Measurements from ENCODE around the gene SYT1. TPM values are rescaled to one million over a fixed set of nuclear protein-coding genes. Genes with fewer than 3 reads are reported as not detected.
A peak's percentile ranks its signal among the peaks of the same experiment; 100 is the strongest.
"Not testable (repeated sequence)": the region's sequence is repeated elsewhere in the genome, so short reads cannot be mapped to it uniquely, and the experiment has no call there.

The SYT1 gene
- 16.4 TPM for polyA plus RNA-seq (2013, experiment 1 of 4)
- polyA plus RNA-seq (2013, experiment 2 of 4): 20.2 TPM
- polyA plus RNA-seq (2013, experiment 3 of 4): 13.9 TPM
- 18.8 TPM for polyA plus RNA-seq (2013, experiment 4 of 4)

- Histone ChIP-seq H3K36me3 (ENCODE audit: control insufficient read depth, insufficient read depth, low read length) (no peaks in the 10 kb centered on the region), H3K4me3 (ENCODE audit: insufficient read depth, low read depth, low read length) (peak within 1 kb of the TSS; percentile 83), H3K27ac (ENCODE audit: insufficient read depth, low read depth, low read length, poor library complexity, severe bottlenecking) (peak within 1 kb of the TSS; percentile 62), H3K9me3 (ENCODE audit: control insufficient read depth, low read length) (no peaks in the 10 kb centered on the region), H3K27me3 (ENCODE audit: control insufficient read depth, insufficient read depth, low read length, poor library complexity, severe bottlenecking) (no peaks in the 10 kb centered on the region), H3K4me1 (ENCODE audit: control insufficient read depth, insufficient read depth, low read length) (no peaks in the 10 kb centered on the region)
- 0% methylated on average over 18 to 19 of the region's 19 CpGs for WGBS, 2 experiments
Measured at GRCh38 chr12:78864403-78864869, at the start of gene SYT1. Gene SYT1, plus strand, starts transcription at chr12:78864774.

GRCh38 chr12:78818487-78818886, 46.1 kb upstream of the SYT1 start:
- 48% methylated on average over 5 of the region's 5 CpGs for WGBS, 2 experiments
- H3K27ac ChIP-seq (ENCODE audit: insufficient read depth, low read depth, low read length, poor library complexity, severe bottlenecking): no peak overlapping the region
- H3K27me3 ChIP-seq (ENCODE audit: control insufficient read depth, insufficient read depth, low read length, poor library complexity, severe bottlenecking): no peaks in the 10 kb centered on the region
- no peak overlapping the region for H3K4me3 ChIP-seq (ENCODE audit: insufficient read depth, low read depth, low read length)
- H3K36me3 ChIP-seq (ENCODE audit: control insufficient read depth, insufficient read depth, low read length): no peaks in the 10 kb centered on the region
- H3K9me3 ChIP-seq (ENCODE audit: control insufficient read depth, low read length): no peaks in the 10 kb centered on the region
- H3K4me1 ChIP-seq (ENCODE audit: control insufficient read depth, insufficient read depth, low read length): no peaks in the 10 kb centered on the region

DNA sequence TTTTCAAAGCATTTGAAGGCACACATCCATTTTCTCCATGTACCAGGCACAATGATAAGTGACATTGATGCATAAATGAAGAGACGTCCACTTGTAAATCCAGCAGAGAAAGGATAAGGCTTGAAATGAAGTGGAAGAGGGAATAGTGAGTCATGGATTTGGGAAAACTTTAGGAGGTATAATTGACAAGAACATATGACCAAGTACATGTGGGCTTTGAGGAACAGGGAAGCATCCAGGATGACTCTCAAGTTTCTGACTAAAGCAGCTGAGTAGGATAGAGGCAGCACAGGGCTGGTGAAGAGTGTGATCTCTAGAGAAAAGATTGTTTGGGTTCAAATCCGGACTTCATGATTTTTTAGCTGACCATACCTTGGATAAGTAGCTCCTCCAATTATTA, 43.6 kb upstream of the SYT1 start:
- Histone ChIP-seq H3K27ac (ENCODE audit: insufficient read depth, low read depth, low read length, poor library complexity, severe bottlenecking) (no peak overlapping the region), H3K4me3 (ENCODE audit: insufficient read depth, low read depth, low read length) (no peak overlapping the region)
- WGBS, 2 experiments: 82 to 93% methylated on average over 2 of the region's 2 CpGs

DNA sequence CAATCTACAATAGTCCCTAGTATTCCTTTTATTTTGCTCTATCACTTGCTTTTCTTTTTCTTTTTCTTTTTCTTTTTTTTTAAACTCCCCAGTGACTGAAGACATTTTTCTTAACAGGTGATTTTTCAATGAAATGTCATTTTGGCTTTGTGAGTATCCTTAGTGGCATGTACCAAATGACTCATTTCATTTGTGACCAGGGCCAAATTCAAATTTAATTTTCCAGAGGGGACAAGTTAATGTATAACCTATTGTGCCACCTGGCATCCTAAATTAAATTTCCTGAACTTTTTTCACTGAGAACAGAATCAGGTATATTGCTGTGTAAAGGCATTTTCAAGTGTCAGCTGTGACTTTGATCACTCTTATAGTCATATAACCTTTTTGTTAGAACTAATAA, 39.7 kb upstream of the SYT1 start:
- Histone ChIP-seq H3K4me3 (ENCODE audit: insufficient read depth, low read depth, low read length) (no peak overlapping the region), H3K9me3 (ENCODE audit: control insufficient read depth, low read length) (peaks cover 2% of the 10 kb centered on the region), H3K4me1 (ENCODE audit: control insufficient read depth, insufficient read depth, low read length) (no peaks in the 10 kb centered on the region), H3K27ac (ENCODE audit: insufficient read depth, low read depth, low read length, poor library complexity, severe bottlenecking) (no peak overlapping the region), H3K27me3 (ENCODE audit: control insufficient read depth, insufficient read depth, low read length, poor library complexity, severe bottlenecking) (no peaks in the 10 kb centered on the region), H3K36me3 (ENCODE audit: control insufficient read depth, insufficient read depth, low read length) (no peaks in the 10 kb centered on the region)

More for the DNA sequence above, 43.6 kb upstream of the SYT1 start:
- H3K4me1 ChIP-seq (ENCODE audit: control insufficient read depth, insufficient read depth, low read length): no peaks in the 10 kb centered on the region
- H3K36me3 ChIP-seq (ENCODE audit: control insufficient read depth, insufficient read depth, low read length): no peaks in the 10 kb centered on the region
- H3K27me3 ChIP-seq (ENCODE audit: control insufficient read depth, insufficient read depth, low read length, poor library complexity, severe bottlenecking): no peaks in the 10 kb centered on the region
- no peaks in the 10 kb centered on the region for H3K9me3 ChIP-seq (ENCODE audit: control insufficient read depth, low read length)

GRCh38 chr12:78829690-78830089, 34.9 kb upstream of the SYT1 start:
- no peak overlapping the region for H3K4me3 ChIP-seq (ENCODE audit: insufficient read depth, low read depth, low read length)
- no peaks in the 10 kb centered on the region for H3K36me3 ChIP-seq (ENCODE audit: control insufficient read depth, insufficient read depth, low read length)
- peaks cover 2% of the 10 kb centered on the region for H3K9me3 ChIP-seq (ENCODE audit: control insufficient read depth, low read length)
- no peak overlapping the region for H3K27ac ChIP-seq (ENCODE audit: insufficient read depth, low read depth, low read length, poor library complexity, severe bottlenecking)
- H3K27me3 ChIP-seq (ENCODE audit: control insufficient read depth, insufficient read depth, low read length, poor library complexity, severe bottlenecking): no peaks in the 10 kb centered on the region
- 81 to 94% methylated on average over 2 of the region's 2 CpGs for WGBS, 2 experiments
- H3K4me1 ChIP-seq (ENCODE audit: control insufficient read depth, insufficient read depth, low read length): no peaks in the 10 kb centered on the region

GRCh38 chr12:78835493-78835892, 29.1 kb upstream of the SYT1 start:
- 87 to 91% methylated on average over 5 of the region's 6 CpGs for WGBS, 2 experiments
- H3K27ac ChIP-seq (ENCODE audit: insufficient read depth, low read depth, low read length, poor library complexity, severe bottlenecking): no peak overlapping the region
- no peaks in the 10 kb centered on the region for H3K4me1 ChIP-seq (ENCODE audit: control insufficient read depth, insufficient read depth, low read length)
- no peaks in the 10 kb centered on the region for H3K36me3 ChIP-seq (ENCODE audit: control insufficient read depth, insufficient read depth, low read length)
- H3K4me3 ChIP-seq (ENCODE audit: insufficient read depth, low read depth, low read length): no peak overlapping the region
- no peaks in the 10 kb centered on the region for H3K27me3 ChIP-seq (ENCODE audit: control insufficient read depth, insufficient read depth, low read length, poor library complexity, severe bottlenecking)
- no peaks in the 10 kb centered on the region for H3K9me3 ChIP-seq (ENCODE audit: control insufficient read depth, low read length)

DNA sequence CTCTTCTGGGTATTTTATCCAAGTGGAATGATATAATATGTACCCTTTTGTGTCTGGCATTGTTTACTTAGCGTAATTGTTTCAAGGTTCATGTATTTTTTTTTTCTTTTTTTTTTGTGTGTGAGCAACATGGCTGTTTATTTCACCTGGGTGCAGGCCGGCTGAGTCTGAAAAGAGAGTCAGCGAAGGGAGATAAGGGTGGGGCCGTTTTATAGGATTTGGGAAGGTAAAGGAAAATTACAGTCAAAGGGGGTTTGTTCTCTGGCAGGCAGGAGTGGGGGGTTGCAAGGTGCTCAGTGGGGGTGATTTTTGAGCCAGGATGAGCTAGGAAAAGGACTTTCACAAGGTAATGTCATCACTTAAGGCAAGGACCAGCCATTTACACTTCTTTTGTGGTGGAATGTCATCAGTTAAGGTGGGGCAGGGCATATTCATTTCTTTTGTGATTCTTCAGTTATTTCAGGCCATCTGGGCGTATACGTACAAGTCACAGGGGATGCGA, 24.0 kb upstream of the SYT1 start:
- H3K4me1 ChIP-seq (ENCODE audit: control insufficient read depth, insufficient read depth, low read length); H3K27ac ChIP-seq (ENCODE audit: insufficient read depth, low read depth, low read length, poor library complexity, severe bottlenecking); H3K9me3 ChIP-seq (ENCODE audit: control insufficient read depth, low read length); H3K27me3 ChIP-seq (ENCODE audit: control insufficient read depth, insufficient read depth, low read length, poor library complexity, severe bottlenecking); H3K4me3 ChIP-seq (ENCODE audit: insufficient read depth, low read depth, low read length); H3K36me3 ChIP-seq (ENCODE audit: control insufficient read depth, insufficient read depth, low read length): not testable (repeated sequence)
- 81 to 83% methylated on average over 7 of the region's 7 CpGs for WGBS, 2 experiments

DNA sequence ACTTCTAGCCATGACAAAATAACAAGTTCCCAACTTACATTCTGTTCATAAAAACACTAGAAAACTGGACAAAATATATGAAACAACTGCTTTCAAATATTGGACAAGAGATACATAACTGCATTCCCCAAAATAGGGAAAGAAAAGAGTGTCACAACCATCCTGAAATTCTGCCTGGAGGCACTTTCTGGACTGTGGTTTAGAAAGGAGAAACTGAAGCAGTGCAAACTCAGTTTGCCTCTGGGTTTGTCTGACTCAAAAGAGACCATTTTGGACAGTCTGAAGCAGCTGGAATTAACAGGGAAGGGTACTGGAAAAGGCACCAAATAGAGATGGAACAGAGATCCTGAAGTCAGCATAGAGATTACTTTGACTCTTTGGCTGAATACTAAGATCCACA, 11.3 kb upstream of the SYT1 start:
- H3K4me3 ChIP-seq (ENCODE audit: insufficient read depth, low read depth, low read length): no peak overlapping the region
- H3K36me3 ChIP-seq (ENCODE audit: control insufficient read depth, insufficient read depth, low read length): no peaks in the 10 kb centered on the region
- H3K27ac ChIP-seq (ENCODE audit: insufficient read depth, low read depth, low read length, poor library complexity, severe bottlenecking): no peak overlapping the region

DNA sequence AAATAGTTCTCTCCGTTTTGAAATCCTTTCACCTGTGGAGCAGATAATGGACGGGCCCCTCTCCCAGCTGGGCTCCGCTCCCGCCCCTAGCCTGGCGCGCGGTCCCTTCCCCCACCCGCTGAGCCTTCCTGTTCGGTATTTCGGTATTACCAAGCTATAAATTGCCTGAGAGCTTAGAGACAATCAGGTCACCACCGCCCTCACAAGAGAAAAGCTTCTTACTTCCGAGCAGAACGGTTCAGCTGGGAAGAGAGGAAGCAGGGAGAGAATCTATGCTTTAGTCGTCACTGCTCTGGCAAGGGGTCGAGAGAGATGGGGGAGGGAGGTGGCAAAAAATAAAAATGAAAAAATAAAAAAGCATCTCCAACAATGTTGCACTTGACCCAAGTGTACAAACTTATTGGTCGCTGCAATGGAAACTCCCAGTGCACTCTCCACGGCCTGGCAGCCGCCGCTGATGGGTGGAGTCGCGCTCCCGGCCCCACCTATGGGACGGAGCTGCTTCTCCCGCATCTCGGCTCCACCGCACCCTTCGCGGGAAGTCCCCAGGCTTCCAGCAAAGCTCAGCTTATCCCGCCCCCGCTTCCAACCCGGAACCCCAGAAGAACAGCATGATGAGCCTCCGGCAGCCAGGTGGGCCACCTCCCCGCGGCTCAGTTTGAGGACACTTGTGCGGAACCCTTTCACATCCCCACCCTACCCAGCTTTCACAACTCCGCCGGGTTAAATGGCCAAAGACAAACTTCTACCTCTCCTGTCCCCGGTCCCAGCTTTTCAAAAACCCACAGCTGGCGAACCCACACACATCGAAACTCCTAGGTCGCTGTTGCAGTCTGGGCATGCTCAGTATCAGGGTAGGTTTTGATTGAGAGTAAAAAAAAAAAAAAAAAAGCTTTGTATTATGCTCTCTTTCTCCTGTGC, 832 bp upstream of the SYT1 start:
- peak overlapping the region; percentile 83 for H3K4me3 ChIP-seq (ENCODE audit: insufficient read depth, low read depth, low read length)
- H3K36me3 ChIP-seq (ENCODE audit: control insufficient read depth, insufficient read depth, low read length): no peaks in the 10 kb centered on the region
- no peaks in the 10 kb centered on the region for H3K4me1 ChIP-seq (ENCODE audit: control insufficient read depth, insufficient read depth, low read length)
- H3K27me3 ChIP-seq (ENCODE audit: control insufficient read depth, insufficient read depth, low read length, poor library complexity, severe bottlenecking): no peaks in the 10 kb centered on the region
- H3K27ac ChIP-seq (ENCODE audit: insufficient read depth, low read depth, low read length, poor library complexity, severe bottlenecking): peak overlapping the region; percentile 62
- WGBS, 2 experiments: 0% methylated on average over 39 to 41 of the region's 41 CpGs
- no peaks in the 10 kb centered on the region for H3K9me3 ChIP-seq (ENCODE audit: control insufficient read depth, low read length)

More for the DNA sequence above, 11.3 kb upstream of the SYT1 start:
- Histone ChIP-seq H3K4me1 (ENCODE audit: control insufficient read depth, insufficient read depth, low read length) (no peaks in the 10 kb centered on the region), H3K27me3 (ENCODE audit: control insufficient read depth, insufficient read depth, low read length, poor library complexity, severe bottlenecking) (no peaks in the 10 kb centered on the region), H3K9me3 (ENCODE audit: control insufficient read depth, low read length) (no peaks in the 10 kb centered on the region)

- Histone ChIP-seq H3K27me3 (ENCODE audit: control insufficient read depth, insufficient read depth, low read length, poor library complexity, severe bottlenecking) (no peaks in the 10 kb centered on the region), H3K4me3 (ENCODE audit: insufficient read depth, low read depth, low read length) (peak overlapping the region; percentile 83), H3K9me3 (ENCODE audit: control insufficient read depth, low read length) (no peaks in the 10 kb centered on the region), H3K4me1 (ENCODE audit: control insufficient read depth, insufficient read depth, low read length) (no peaks in the 10 kb centered on the region), H3K27ac (ENCODE audit: insufficient read depth, low read depth, low read length, poor library complexity, severe bottlenecking) (no peak overlapping the region), H3K36me3 (ENCODE audit: control insufficient read depth, insufficient read depth, low read length) (no peaks in the 10 kb centered on the region)
- 0% methylated on average over 24 to 31 of the region's 32 CpGs for WGBS, 2 experiments
Measured at GRCh38 chr12:78864870-78865463, 393 bp downstream of the SYT1 start.

Measured in ectodermal cell (in vitro differentiated cells).